Lower leg skin (tissue), 3 donors: ENCODE results near the gene CYP20A1.
"Not testable (repeated sequence)": the region's sequence is repeated elsewhere in the genome, so short reads cannot be mapped to it uniquely, and the experiment has no call there.

Experiments used
- CTCF ChIP-seq, 3 donors: fragments of 450-650 bp; IDR thresholded peaks; one replicate each; pipeline ENCODE4 v1.5.1; 2016; ENCODE audit warnings: antibody characterized with exemption in 3 of 3, mild to moderate bottlenecking in 3 of 3, moderate library complexity in 2 of 3
- POLR2A ChIP-seq, 2 donors: fragments of 450-650 bp; IDR thresholded peaks; one replicate each; pipeline ENCODE4 v1.6.1; 2016 to 2017; ENCODE audit warnings: antibody characterized with exemption in 2 of 2, mild to moderate bottlenecking in 1 of 2, moderate library complexity in 1 of 2

GRCh38 chr2:203229674-203230073 lies 9.1 kb upstream of the CYP20A1 start:
- TF ChIP-seq CTCF, POLR2A (IDR thresholded peaks at IDR 0.05): not testable (repeated sequence)
